ENCODE data around the gene RGSL1. TPM values are rescaled to one million over a fixed set of nuclear protein-coding genes. Genes with fewer than 3 reads are reported as not detected.

RGSL1 gene
- total RNA-seq, 1 donor from 2014 or later, result not detected

GRCh38 chr1:182407724-182408123 is 42.2 kb upstream of the RGSL1 start:
- peaks cover 31% of the 10 kb centered on the region for H3K27me3 ChIP-seq (ENCODE audit: low read depth)
- H3K36me3 ChIP-seq, result no peaks in the 10 kb centered on the region
- intact Hi-C loops (cut with micrococcal nuclease), result no loop called here
- H3K27ac ChIP-seq (replicated peaks), result no peak overlapping the region
- no peak overlapping the region for H3K4me3 ChIP-seq
- H3K4me1 ChIP-seq, result peaks cover 14% of the 10 kb centered on the region
- no peak for TF ChIP-seq CTCF (IDR thresholded peaks at IDR 0.05; ENCODE audit: borderline replicate concordance)
- DNase-seq, result no peak
- peaks cover 13% of the 10 kb centered on the region for H3K9me3 ChIP-seq (replicated peaks)

DNA sequence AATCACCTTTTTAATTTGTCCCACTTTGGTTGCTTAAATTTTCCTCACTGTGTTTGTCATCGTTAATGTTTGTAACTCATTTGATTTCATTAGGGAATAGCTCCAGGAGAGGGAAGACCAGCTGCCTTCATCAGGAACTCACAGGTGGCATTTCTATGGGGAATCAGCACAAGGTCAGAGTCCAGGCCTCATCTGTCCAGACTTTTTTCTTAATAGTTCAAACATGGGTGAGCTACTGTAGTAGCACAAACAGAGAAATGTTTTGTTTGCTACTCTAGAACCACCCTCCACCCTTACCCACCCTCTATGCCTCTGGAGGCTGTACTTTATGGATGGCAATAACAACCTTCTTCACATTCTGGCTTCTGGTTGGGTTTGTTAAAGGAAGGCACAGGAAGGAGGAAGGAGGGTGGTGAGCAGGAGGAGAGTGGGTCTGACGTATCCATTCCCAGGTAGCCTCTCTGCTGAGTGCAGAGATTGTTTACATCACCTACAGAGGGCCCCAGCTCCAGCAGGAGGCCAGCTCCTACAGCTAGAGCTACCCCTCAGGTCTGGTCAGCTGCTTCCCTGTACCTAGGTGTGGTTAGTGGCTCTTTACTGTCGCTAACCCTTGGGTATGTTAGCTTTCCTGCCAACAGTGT is 41.4 kb upstream of the RGSL1 start:
- intact Hi-C loops (cut with micrococcal nuclease), result no loop called here
- no peak overlapping the region for H3K4me3 ChIP-seq
- H3K27ac ChIP-seq (replicated peaks), result no peak overlapping the region
- H3K4me1 ChIP-seq, result peaks cover 14% of the 10 kb centered on the region
- H3K9me3 ChIP-seq (replicated peaks), result peaks cover 13% of the 10 kb centered on the region
- no peaks in the 10 kb centered on the region for H3K36me3 ChIP-seq
- DNase-seq, result no peak
- no peak for TF ChIP-seq CTCF (IDR thresholded peaks at IDR 0.05; ENCODE audit: borderline replicate concordance)
- H3K27me3 ChIP-seq (ENCODE audit: low read depth), result peaks cover 31% of the 10 kb centered on the region

DNA sequence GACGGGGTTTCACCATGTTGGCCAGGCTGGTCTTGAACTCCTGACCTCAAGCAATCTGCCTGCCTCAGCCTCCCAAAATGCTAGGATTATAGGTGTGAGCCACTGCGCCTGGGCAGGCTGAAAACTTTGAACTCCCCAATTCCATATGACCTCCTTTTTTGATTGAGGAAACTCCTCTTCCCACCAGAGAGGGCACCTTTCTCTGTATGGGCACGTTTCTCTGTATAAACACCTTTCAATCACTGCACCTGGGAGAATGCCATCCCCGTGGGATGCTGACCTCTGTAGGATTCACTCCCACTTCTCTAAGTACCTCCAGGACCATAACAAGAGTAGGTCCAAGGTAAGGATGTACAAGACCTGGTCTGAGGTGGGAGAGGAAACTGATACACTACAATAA is 39.8 kb upstream of the RGSL1 start:
- no peak for TF ChIP-seq CTCF (IDR thresholded peaks at IDR 0.05; ENCODE audit: borderline replicate concordance)
- Histone ChIP-seq H3K4me1 (peaks cover 14% of the 10 kb centered on the region), H3K27ac (replicated peaks) (peak overlapping the region; percentile 73), H3K4me3 (no peak overlapping the region), H3K9me3 (replicated peaks) (peaks cover 12% of the 10 kb centered on the region), H3K36me3 (no peaks in the 10 kb centered on the region), H3K27me3 (ENCODE audit: low read depth) (peaks cover 29% of the 10 kb centered on the region)
- DNase-seq, result no peak
- intact Hi-C loops (cut with micrococcal nuclease), result no loop called here

DNA sequence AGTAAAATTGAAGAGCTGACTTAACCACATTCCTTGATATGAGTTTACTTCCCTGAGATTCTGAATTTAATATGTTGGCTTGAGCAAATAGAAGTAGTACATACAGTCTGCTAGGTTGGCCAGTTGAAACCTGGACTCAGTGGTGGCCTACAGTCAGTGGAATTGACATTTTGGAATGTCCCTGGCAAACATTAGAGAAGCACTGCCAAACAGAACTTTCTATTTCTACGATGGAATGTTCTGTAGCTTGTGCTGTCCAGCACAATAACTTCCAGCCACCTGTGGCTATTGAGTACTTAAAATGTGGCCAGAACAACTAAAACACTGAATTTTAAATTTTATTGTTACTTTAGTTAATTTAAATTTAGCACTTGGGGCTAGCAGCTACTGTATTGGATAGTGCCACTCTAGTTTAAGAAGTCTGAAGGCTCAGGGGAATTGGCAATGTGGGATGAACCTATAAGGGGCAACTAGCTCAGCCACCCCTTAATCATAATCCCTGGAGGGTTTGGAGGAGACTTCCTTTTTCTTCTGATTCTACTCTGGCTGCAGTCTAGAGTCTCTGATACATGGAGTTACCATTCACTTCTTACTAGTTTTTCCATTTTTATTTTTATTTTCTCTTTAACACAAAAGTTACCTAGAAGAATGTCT is 39.2 kb upstream of the RGSL1 start:
- Histone ChIP-seq H3K36me3 (no peaks in the 10 kb centered on the region), H3K4me3 (no peak overlapping the region), H3K27ac (replicated peaks) (peak overlapping the region; percentile 73), H3K4me1 (peaks cover 14% of the 10 kb centered on the region), H3K27me3 (ENCODE audit: low read depth) (peaks cover 32% of the 10 kb centered on the region), H3K9me3 (replicated peaks) (peaks cover 6% of the 10 kb centered on the region)
- intact Hi-C loops (cut with micrococcal nuclease), result no loop called here
- DNase-seq, result no peak
- TF ChIP-seq CTCF (IDR thresholded peaks at IDR 0.05; ENCODE audit: borderline replicate concordance), result no peak

- no peaks in the 10 kb centered on the region for H3K36me3 ChIP-seq
- peaks cover 20% of the 10 kb centered on the region for H3K27me3 ChIP-seq (ENCODE audit: low read depth)
- H3K4me1 ChIP-seq, result peaks cover 14% of the 10 kb centered on the region
- no peak overlapping the region for H3K4me3 ChIP-seq
- no peaks in the 10 kb centered on the region for H3K9me3 ChIP-seq (replicated peaks)
- intact Hi-C loops (cut with micrococcal nuclease), result no loop called here
- TF ChIP-seq CTCF (IDR thresholded peaks at IDR 0.05; ENCODE audit: borderline replicate concordance), result no peak
- DNase-seq, result no peak
- no peak overlapping the region for H3K27ac ChIP-seq (replicated peaks)
These were observed 36.5 kb upstream of the RGSL1 start for GRCh38 chr1:182413486-182413885.

Data from left ventricle myocardium inferior (tissue), 1 donor.